Colon (tissue), 2 donors: Measurements from ENCODE around the gene LHPP.
"Not testable (repeated sequence)": the region's sequence is repeated elsewhere in the genome, so short reads cannot be mapped to it uniquely, and the experiment has no call there.

Experiments
- FAIRE-seq: peaks from 2 replicates; lab custom pipeline; 2012; peaks lifted over from hg19 to GRCh38; lab: Jason Lieb, UNC
- donor health status: control.
- donor health status: control.

The LHPP gene, protein sequence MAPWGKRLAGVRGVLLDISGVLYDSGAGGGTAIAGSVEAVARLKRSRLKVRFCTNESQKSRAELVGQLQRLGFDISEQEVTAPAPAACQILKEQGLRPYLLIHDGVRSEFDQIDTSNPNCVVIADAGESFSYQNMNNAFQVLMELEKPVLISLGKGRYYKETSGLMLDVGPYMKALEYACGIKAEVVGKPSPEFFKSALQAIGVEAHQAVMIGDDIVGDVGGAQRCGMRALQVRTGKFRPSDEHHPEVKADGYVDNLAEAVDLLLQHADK

DNA sequence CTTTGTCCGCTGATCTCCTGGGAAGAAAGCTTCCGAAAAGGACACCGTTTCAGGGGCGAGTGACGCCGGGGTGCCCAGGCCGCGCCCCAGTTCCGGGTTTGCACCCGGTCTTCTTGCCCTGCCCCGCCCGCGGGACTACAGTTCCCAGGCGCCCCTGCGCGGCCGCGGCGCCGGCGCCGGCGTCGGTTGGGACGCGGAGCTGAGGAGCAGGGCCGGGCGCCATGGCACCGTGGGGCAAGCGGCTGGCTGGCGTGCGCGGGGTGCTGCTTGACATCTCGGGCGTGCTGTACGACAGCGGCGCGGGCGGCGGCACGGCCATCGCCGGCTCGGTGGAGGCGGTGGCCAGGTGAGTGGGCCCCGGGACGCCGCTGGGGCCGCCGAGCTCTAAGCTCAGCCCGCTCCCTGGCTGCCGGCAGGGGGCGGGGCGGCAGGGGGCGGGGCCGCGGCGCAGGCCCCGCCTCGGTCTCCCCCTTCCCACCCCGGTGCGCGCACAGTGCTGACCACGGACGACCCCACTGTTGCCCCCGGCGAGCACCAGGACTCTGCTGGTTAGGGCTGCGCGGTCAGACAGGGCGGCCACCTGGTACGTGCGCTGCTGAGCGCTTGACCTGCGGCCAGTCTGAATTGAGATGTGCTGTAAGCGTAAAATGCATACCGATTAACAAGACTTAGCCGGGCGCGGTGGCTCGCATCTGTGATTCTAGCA, at the start of gene LHPP:
Gene LHPP (plus strand): TSS at position 182 of the 706 bp plus-strand sequence. CDS start 40 bp downstream, at position 222.
- FAIRE-seq = no peak

DNA sequence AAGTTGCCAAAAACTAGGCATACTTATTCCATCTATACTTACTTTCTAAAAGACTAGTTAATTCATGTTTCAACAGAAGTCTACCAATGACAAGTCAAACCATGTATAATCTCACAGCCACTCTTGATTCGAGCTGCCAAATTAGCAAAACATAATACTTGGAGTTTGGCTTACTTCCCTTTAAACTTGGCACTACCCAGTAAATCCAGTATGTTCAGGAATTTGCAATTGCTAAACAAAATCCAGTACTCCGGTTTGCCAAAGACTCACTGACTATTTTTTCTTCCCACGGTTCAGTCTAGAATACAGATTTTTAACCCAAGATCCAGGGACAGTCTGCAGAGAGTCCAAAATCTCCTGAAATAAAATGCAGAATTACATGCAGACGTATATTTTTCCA, 47.5 kb upstream of the LHPP start:
- no peak for FAIRE-seq

DNA sequence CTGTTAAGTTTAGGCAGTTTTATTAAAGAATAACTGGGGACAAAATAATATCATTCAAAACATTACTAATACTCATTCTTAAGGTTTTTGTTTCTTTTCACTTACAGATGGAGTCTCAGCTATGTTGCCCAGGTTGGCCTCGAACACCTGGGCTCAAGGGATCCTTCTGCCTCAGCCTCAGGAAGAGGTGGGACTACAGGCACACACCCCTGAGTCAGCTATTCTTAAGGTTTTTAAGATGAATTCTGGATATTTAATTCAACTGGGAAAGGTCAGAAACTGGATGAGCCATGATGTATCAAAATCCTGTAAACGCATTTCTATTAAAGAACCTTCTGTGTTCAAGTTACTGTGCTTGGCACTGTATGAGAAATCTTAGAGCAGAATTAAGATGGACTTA, 46.4 kb upstream of the LHPP start:
- no peak for FAIRE-seq

DNA sequence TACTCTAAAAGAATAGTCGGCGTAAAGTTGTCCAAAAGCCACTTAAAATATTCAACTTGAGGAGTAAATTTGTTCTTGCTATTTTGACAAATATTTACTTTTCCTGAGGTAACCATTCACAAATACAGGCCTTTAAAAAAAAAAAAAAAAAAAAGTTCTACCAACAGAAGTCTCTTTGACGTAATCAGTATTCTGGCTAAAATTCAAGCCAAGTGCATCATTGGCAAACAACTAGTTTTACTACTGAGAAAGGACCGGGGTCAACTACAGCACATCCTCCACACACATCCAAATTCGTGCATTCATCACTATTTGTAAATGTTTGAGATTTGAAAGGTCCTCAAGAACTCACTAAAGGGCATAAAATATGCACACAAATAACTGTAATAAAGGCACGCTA, 44.9 kb upstream of the LHPP start:
- no peak for FAIRE-seq

DNA sequence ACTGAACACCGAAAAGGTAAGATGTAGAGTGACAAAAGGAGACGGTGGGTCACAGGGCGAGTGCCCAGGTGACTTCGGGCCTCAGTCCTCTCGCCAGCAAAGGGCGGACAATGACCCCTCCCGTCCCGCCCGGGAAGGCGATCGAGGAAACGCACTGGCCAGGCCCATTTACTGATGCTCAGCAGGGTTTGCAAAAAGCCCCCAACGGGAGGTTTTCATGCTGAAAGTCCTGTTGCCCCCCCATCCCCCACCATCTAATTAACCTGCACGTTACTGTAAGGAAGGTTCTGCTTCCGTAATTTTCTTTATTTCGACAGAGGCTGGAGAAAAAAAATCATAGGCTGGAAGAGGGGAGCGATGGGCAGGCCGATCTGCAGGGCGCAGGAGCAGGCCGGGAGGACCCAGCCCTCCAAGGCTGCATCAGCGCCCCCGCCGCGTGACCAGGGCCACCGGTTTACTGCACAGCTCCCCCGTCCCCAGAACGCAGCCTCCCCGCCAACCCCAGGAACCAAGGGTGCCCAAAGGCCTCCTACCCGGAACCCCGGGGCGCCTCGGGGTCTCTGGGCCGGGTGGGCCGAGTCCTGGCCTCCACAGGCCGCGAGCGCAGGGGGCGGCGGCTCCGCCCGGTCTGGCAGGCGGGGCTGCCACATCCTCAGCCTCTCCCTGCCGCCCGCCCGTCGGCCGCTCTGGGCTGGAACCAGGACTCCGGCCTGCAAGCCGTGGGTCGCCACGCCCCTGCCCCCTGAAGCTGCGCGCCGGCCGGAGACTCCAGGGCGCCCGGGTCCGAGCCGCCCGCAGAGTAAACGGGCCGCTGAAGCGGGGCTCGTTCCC, 43.5 kb upstream of the LHPP start:
- no peak for FAIRE-seq

DNA sequence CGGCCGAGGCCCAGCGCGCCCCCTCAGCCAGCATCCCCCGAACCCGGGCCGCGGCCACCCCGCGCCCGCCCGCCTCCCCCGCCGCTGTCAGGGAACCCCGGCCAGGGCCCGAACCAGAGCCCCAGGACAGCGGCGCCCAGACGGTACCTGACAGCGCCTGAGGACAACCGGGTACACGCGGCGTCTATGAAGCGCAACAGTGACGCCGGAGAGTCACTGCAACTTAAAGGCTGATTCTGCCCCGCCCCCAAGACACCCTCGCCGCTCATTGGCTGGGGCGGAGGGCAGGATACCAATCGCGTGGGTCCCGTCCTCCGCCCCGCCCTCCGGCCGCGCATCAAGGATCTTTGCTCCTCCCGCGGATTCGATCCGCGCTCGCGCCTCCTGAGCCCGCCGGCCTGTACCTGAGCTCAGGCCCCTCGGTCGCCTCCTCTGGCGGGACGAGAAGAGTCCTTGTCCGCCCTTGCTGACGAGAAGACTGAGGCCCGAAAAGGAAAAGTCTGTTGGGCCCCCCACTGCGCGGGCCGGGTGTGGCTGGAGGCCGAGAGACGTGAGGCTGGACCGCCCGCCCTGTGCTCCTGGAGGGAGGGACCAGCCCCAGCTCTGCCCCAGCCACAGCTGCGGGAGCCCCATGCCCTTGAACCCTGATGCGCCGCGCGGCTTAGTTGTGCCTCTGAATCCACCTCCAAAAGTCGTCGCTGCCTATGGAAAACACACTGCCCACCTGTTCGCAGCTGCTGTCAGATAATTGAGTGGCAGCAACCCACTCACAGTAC, 42.7 kb upstream of the LHPP start, which contains the start of gene OAT:
Gene OAT (minus strand): TSS at position 198 of the 776 bp plus-strand sequence. CDS start 6,752 bp downstream, outside the sequence.
- no peak for FAIRE-seq

DNA sequence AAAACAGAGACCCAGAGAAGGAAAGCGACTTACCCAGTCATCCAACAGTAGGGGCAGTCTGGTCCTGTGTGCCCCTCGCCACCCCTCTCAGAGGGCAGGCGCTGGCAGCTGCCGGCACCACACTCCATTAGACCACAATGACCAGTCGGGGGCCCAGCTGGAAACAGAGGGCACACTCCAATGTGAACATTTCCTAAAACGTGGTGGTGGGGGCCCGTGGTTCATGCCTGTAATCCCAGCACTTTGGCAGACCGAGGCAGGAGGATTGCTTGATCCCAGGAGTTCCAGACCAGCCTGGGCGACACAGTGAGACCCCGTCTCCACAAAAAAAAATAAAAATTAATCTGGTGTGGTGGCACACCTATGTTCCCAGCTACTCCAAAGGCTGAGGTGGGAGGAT, 42.0 kb upstream of the LHPP start:
- no peak for FAIRE-seq

DNA sequence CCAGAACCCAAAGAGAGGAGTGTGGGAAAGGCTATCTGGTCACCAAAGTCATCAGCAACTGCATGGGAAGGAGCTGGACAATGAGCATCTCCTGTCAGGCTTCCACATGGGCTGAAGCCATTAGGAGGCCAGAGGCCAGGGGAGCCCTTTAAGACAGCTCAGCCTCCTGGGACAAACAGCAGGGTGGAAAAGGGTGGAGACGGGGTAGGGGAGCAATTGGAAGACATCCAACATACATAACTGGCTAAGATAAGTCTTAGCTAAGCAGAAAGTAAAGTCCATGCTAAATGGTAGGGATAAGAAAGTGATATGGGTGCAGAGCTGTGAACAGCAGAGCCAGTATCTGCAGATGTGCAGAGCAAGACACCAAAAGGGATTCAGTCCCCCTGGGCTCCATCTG, 41.4 kb upstream of the LHPP start:
- no peak for FAIRE-seq

DNA sequence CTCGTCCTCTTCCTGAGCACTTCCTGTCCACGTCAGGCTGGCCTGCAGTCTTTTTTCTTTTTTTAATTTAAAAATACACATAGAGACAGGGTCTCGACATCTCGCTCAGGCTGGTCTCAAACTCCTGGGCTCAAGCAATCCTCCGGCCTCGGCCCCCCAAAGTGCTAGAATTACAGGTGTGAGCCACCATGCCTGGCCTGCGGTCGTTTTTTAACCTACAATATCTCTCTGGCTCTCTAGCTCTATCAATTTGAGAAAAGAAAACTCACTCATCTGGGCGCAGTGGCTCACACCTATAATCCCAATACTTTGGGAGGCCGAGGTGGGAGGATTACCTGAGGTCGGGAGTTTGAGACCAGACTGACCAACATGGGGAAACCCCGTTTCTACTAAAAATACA, 38.9 kb upstream of the LHPP start:
- FAIRE-seq = no peak

DNA sequence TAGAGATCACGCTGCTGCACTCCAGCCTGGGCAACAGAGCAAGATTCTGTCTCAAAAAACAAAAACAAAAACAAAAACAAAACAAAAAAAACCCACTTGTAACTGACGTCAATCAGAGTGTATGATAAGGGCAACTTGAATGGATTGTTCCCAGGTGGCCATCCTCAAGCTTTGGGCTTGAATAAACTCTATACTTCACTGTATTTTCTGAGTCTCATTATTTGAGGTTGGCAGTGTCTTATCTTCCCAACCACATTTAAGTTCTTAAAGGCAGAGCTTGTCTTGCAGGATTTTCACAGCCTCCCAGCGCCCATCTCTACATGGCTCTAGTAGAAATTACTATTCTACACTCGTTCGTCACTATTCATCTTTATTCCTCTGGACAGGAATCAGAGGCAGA, 37.8 kb upstream of the LHPP start:
- FAIRE-seq = no peak

DNA sequence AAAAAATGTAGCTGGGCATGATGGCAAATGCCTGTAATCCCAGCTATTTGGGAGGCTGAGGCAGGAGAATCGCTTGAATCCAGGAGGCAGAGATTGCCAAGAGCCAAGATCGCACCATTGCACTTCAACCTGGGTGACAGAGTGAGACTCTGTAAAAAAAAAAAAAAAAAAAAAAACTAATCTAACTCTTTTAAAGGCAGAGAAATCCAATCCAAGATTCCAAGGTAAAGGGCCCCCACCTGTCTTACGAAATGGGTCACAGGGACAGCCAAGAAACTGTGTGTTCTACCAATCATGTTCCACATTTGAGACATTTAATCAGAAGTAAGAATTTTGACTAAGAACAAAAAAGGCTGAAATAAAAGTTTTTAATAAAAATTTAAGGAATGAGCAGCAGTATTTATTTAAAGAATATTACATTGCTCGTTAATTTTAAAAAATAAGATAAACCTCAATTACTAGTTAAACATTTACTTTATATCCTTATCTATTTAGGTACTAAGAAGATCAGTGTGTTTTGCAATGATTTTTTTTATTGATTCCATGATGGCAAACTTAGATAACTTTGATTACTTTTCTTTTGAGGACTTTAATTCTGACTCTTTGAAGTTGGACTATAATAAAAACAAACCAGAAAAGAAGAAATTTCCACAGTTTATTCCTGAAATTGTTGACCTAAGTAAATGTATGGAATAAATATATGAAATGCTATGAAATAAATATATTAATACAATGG, 36.2 kb upstream of the LHPP start:
- no peak for FAIRE-seq

DNA sequence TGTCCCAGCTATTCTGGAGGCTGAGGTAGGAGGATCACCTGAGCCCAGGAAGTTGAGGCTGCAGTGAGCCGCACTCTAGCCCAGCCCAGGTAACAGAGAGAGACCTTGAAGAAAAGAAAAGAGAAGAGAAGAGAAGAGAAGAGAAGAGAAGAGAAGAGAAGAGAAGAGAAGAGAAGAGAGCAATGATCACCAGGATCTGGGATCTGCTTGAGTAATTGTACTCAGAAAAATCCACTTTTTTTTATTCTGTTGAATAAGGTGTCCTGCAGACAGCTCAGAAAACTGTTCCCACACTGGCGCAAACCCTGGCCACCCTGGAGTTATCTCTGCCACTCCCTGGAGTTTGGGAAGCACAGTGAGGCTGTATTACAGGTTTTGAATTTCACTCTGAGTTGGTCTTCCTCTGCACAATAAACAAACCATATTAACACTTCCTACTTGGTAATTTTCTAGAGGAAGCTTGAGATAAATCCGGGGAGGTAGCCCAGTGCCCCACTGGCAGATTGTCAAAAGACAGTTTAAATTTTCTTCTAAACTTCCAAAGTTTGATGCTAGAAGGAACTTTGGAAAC, 33.3 kb upstream of the LHPP start:
- no peak for FAIRE-seq

DNA sequence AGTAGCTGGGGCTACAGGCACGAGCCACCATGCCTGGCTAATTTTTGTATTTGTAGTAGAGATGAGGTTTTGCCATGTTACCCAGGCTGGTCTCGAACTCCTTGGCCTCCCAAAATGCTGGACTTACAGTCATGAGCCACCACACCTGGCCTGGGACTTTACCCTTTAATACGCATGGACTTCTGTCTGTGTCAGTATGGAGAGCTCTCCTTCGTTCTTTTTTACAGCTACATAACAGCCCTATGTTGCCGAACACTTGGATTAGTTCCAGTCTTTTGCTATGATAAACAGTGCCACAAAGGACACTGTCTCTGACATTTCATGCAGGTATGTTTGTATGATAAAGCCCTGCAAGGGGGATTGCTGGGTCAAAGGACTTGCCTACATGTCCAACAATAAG, 32.0 kb upstream of the LHPP start:
- no peak for FAIRE-seq

DNA sequence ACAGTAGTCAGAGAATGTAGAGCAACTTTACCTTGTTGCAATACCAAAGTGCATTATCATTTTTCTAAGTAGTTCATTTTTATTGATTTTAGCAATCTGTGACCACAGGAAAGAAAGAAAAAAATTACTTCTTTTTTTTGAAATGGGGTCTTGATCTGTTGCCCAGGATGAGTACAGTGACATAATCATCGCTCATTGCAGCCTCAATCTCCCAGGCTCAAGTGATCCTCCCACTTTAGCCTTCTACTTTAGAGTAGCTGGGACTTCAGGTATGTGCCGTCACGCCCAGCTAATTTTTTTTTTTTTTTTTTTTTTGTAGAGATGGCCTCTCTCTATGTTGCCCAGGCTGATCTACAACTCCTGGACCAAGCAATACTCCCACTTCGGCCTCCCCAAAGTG, 31.5 kb upstream of the LHPP start:
- FAIRE-seq = no peak

DNA sequence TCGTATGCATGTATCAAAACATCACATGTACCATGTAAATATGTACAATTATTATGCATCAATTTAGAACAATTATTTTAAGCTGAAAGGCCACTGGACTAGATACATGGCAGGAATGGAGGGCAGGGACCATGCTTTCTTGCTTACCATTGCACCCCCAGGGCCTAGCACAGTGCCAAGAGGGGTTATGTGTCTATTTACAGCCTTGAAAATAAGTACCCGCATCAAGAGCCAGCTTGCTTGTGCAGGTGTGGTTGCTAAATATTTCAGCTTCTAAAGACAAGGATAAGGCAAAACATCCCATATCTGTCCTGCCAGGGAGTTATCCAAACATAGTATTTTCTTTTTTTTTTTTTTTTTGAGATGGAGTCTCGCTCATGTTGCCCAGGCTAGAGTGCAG, 28.2 kb upstream of the LHPP start:
- no peak for FAIRE-seq

DNA sequence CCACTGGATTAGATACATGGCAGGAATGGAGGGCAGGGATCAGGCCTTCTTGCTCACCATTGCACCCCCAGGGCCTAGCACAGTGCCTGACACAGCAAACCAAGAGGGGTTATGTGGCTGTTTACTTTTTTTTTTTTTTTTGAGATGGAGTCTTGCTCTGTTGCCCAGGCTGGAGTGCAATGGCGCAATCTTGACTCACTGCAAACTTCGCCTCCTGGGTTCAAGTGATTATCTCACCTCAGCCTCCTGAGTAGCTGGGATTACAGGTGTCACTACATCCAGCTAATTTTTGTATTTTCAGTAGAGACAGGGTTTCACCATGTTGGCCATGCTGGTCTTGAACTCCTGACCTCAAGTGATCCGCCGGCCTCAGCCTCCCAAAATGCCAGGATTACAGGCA, 25.9 kb upstream of the LHPP start:
- FAIRE-seq = not testable (repeated sequence)

DNA sequence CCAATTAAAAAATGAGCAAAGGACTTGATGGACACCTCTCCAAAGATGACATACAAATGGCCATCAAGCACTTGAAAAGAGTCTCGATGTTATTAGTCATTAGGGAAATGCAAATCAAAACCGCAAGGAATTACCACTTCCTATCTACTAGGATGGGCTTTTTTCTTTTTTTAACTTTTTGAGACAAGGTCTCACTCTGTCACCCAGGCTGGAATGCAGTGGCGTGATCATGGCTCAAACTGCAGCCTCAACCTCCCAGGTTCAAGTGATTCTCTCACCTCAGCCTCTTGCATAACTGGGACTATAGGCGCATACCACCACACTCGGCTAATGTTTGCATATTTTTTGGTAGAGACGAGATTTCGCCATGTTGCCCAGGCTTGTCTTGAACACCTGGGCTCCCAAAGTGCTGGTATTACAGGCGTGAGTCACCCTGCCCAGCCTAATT, 25.4 kb upstream of the LHPP start:
- no peak for FAIRE-seq

DNA sequence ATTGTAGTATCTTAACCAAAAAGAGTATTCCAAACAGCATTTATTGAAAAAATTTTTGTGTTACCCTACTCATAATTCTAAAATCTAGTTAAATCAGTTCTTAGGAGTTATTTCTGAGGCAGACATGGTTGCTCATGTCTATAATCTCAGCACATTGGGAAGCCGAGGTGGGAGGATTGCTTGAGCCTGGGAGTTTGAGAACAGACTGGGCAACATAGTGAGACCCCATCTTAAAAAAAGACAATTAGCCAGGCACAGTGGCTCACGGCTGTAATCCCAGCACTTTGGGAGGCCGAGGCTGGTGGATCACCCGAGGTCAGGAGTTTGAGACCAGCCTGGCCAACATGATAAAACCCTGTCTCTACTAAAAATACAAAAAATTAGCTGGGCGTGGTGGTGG, 19.9 kb upstream of the LHPP start:
- FAIRE-seq = not testable (repeated sequence)

DNA sequence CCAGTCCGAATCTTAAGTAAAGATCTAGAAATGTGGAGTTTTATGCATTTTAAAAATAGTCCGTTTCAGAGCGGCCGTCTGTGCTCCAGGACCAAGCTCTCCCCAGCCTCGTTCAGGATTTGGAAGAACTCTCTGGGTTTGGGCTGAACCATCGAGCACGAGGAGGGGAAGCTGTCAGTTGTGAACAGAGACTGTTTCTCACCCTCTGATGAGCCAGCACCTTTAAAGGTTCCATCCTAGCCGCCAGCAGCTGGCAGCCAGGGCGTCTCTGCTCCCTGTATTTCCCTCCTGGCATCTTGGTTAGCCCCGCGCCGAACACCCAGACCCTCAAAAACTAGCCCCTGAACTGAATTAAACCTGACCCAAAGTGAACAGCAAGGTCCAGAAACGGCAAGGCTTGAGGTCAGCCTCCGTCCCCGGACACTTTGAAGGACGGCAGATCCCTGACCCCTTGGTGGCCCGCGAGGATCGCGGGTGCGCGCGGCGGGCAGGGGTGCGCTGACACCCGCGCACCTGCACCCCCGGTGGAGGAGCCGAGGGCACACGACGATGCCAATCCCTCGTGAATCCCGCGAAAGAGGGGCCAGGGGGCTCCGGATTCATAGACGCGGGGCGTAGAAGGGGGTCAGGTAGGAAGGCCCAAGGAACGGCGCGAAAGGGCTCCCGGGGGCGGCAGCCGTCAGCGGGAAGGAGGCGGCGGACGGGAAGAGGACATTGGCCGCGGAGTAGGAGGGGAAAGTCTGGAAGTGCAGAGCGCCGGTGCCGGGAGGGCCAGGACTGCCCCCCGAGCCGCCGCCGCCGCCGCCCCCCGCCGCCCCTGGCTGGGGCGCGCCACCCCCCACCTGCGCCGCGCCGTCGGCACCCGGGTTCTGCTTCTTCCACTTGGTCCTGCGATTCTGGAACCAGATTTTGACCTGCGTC, 14.5 kb upstream of the LHPP start:
- FAIRE-seq = no peak
